Thyroid gland (tissue), 4 donors: ENCODE data around the gene ADAMTS7.

Experiments
- POLR2A ChIP-seq, 2 donors: fragments of 450-650 bp; IDR thresholded peaks; one replicate each; pipeline ENCODE4 v1.6.1; 2017; ENCODE audit warnings: antibody characterized with exemption in 2 of 2, mild to moderate bottlenecking in 2 of 2, moderate library complexity in 1 of 2
- TF ChIP-seq, protein P1 (sequence below), 6 experiments: fragments of 200-600 bp in 3 of 6; fragments of 450-650 bp in 3 of 6; sonication (generic) in 3 of 6; IDR thresholded peaks; one replicate each; pipeline ENCODE4 v1.5.1; 2016 to 2019; ENCODE audit warnings: antibody characterized with exemption in 6 of 6, mild to moderate bottlenecking in 2 of 6, inconsistent platforms in 1 of 6, moderate library complexity in 1 of 6

DNA sequence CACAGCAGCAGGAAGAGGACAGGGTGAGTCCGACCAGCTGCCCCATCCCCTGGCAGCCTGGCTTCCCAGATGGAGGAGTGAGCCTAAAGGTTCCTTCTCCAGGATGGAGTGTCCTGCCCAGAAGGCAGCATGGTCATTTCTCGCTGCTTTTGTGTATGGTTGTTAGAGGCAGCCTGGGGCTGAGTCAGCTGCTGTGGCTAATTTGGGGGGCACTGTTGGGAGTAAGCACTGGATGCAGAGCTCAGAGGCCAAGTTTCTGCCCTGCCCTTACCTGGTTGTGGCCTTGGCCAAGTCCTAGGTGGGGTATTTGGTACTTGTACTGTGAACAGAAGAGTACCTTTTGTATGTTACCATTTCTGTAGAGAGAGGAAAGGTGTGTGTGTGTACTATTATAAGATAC lies 78.6 kb downstream of the ADAMTS7 start:
- TF ChIP-seq, protein P1, sequence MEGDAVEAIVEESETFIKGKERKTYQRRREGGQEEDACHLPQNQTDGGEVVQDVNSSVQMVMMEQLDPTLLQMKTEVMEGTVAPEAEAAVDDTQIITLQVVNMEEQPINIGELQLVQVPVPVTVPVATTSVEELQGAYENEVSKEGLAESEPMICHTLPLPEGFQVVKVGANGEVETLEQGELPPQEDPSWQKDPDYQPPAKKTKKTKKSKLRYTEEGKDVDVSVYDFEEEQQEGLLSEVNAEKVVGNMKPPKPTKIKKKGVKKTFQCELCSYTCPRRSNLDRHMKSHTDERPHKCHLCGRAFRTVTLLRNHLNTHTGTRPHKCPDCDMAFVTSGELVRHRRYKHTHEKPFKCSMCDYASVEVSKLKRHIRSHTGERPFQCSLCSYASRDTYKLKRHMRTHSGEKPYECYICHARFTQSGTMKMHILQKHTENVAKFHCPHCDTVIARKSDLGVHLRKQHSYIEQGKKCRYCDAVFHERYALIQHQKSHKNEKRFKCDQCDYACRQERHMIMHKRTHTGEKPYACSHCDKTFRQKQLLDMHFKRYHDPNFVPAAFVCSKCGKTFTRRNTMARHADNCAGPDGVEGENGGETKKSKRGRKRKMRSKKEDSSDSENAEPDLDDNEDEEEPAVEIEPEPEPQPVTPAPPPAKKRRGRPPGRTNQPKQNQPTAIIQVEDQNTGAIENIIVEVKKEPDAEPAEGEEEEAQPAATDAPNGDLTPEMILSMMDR (IDR thresholded peaks at IDR 0.05): no peak
- TF ChIP-seq POLR2A (IDR thresholded peaks at IDR 0.05): no peak
